Measurements from ENCODE around the gene BAX. TPM values are rescaled to one million over a fixed set of nuclear protein-coding genes. Genes with fewer than 3 reads are reported as not detected.

BAX gene
- total RNA-seq, 4 donors from 2014 or later: 38.9 to 42.8 (median 42.4) TPM

DNA sequence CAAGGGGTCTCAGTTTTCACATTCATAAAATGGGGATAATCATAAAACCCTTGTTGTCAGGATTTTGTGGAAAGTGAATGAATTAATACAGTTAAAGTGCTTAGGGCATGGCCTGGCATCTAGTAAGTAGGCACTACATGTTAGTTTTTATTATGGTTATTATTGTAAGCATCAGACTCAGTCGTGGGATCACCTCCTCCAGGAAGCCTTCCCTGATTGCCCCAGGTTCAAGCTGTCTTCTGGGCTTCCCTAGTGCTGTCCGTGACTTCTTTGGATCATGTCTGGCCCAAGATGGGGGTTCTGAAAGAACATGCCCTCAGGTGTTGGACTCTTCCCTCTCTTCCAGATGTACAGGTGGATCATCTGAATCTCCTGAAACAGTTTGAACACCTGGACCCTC, 43.9 kb upstream of the BAX start:
- Histone ChIP-seq H3K27ac (no peak overlapping the region), H3K9me3 (no peaks in the 10 kb centered on the region), H3K4me3 (no peak overlapping the region), H3K36me3 (peaks cover 10 to 100% (median 58%) of the 10 kb centered on the region in 3 donors), H3K27me3 (no peaks in the 10 kb centered on the region), H3K4me1 (no peaks in the 10 kb centered on the region)
- TF ChIP-seq, protein P1, sequence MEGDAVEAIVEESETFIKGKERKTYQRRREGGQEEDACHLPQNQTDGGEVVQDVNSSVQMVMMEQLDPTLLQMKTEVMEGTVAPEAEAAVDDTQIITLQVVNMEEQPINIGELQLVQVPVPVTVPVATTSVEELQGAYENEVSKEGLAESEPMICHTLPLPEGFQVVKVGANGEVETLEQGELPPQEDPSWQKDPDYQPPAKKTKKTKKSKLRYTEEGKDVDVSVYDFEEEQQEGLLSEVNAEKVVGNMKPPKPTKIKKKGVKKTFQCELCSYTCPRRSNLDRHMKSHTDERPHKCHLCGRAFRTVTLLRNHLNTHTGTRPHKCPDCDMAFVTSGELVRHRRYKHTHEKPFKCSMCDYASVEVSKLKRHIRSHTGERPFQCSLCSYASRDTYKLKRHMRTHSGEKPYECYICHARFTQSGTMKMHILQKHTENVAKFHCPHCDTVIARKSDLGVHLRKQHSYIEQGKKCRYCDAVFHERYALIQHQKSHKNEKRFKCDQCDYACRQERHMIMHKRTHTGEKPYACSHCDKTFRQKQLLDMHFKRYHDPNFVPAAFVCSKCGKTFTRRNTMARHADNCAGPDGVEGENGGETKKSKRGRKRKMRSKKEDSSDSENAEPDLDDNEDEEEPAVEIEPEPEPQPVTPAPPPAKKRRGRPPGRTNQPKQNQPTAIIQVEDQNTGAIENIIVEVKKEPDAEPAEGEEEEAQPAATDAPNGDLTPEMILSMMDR (IDR thresholded peaks at IDR 0.05): no peak
- no peak for TF ChIP-seq POLR2A (IDR thresholded peaks at IDR 0.05)
- intact Hi-C loops (cut with DNase I): no loop called here
- 69 to 84% methylated on average over 2 of the region's 2 CpGs for WGBS, 2 donors
- no peak for DNase-seq

DNA sequence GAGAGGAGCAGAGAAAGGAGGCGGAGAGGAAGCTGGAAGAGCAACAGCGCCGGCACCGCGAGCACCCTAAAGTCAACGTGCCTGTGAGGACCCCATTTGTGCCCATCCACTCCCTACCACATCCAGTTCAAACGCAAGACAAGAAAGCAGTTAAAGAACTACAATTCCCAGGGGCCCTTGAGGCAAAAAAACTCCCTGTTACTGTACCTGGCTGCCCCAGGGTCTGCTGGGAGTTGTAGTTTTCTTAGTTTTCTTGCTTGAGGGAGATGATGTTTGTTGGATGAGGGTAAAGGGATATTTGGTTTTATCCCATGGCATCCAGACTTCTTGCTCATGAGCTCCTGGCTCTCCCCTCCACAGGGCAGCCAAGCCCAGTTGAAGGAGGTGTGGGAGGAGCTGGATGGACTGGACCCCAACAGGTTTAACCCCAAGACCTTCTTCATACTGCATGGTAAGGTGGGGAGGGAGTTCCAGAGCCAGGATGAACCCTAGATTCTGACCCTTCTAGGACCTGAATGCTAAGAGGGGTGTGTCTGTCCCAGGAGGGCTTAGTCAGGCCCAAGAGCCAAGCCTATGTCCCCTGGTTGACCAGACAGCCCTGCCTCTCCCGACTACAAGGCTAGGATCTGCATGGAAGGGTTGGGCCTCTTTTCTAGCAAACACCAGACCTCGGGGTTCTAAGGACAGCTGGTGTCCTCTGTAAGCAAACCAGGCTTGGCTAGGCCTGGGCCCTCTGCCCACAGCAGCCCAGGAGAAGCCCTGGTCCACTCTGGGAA, 41.4 kb upstream of the BAX start:
- H3K9me3 ChIP-seq: no peaks in the 10 kb centered on the region
- no peak for DNase-seq
- H3K36me3 ChIP-seq: peaks cover 13 to 100% (median 66%) of the 10 kb centered on the region in 3 donors
- no peak for TF ChIP-seq POLR2A (IDR thresholded peaks at IDR 0.05)
- TF ChIP-seq, protein P1 (IDR thresholded peaks at IDR 0.05): no peak
- no peak overlapping the region for H3K27ac ChIP-seq
- H3K4me3 ChIP-seq: no peak overlapping the region
- no peaks in the 10 kb centered on the region for H3K4me1 ChIP-seq
- intact Hi-C loops (cut with DNase I): no loop called here
- H3K27me3 ChIP-seq: no peaks in the 10 kb centered on the region
- 90 to 97% methylated on average over 7 to 8 of the region's 9 CpGs for WGBS, 2 donors

DNA sequence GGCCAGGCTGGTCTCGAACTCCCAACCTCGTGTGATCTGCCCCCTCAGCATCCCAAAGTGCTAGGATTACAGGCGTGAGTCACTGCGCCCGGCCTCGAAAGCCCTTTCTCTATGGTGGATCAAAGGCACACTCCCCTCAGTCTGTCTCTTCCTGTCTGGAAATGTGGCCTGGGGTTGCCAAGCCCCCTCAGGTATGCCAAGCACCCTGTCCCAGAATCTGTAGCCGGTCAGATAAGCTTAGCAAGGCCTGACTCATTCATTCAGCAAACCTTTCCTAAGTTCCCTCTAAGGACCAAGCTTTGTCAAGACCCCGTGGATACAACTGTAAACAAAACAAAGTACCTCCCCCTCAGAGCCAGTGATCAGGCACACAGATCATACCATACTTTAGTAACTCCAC, 40.5 kb upstream of the BAX start:
- intact Hi-C loops (cut with DNase I): no loop called here
- Histone ChIP-seq H3K27me3 (no peaks in the 10 kb centered on the region), H3K4me3 (no peak overlapping the region), H3K36me3 (peaks cover 18 to 100% (median 65%) of the 10 kb centered on the region in 3 donors), H3K27ac (no peak overlapping the region), H3K4me1 (no peaks in the 10 kb centered on the region), H3K9me3 (no peaks in the 10 kb centered on the region)
- 91% methylated on average over 4 of the region's 8 CpGs; no CpG with 5 or more reads in 1 of the 2 donors for WGBS, 2 donors
- DNase-seq: no peak
- TF ChIP-seq, protein P1 (IDR thresholded peaks at IDR 0.05): no peak
- no peak for TF ChIP-seq POLR2A (IDR thresholded peaks at IDR 0.05)

DNA sequence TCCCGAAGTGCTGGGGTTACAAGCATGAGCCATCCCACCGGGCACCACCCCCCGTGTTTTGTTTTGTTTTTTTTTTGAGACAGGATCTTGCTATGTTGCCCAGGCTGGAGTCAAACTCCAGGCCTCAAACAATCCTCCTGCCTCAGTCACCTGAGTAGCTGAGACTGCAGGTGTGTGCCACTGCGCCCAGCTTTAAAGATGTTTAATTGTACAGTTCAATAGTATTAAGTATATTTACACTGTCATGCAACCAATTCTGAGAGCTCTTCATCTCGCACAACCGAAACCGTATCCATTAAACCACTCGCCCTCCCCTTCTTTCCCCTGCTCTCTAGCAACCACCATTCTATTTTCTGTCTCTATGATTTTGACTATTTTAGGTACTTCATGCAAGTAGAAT, 38.9 kb upstream of the BAX start:
- Histone ChIP-seq H3K36me3 (peaks cover 20 to 100% (median 55%) of the 10 kb centered on the region in 3 donors), H3K4me1 (no peaks in the 10 kb centered on the region), H3K4me3 (no peak overlapping the region), H3K9me3 (no peaks in the 10 kb centered on the region), H3K27me3 (no peaks in the 10 kb centered on the region), H3K27ac (no peak overlapping the region)
- no peak for DNase-seq
- intact Hi-C loops (cut with DNase I): no loop called here
- whole genome bisulfite sequencing, 2 donors: 76 to 79% methylated on average over 8 of the region's 8 CpGs
- no peak for TF ChIP-seq POLR2A (IDR thresholded peaks at IDR 0.05)
- TF ChIP-seq, protein P1 (IDR thresholded peaks at IDR 0.05): no peak

DNA sequence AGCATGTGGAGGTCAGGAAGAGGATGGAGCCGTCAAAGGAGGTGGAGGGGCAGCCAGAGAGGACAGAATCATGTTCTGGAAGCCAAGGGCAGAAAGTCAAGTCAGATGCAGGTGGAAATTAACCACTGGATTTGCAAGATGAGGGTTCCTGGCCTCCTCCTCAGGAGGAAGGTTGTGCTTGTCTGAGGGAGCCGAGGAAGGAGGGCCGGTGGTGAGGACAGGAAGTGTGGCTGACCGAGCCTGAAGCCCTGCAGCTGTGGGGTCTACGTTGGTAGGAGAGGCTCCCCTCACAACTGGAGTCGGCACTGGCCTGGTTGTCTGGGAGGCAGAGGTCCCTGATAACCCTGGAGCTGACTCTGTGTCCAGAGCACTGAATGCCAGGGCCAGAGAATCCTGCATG, 36.6 kb upstream of the BAX start:
- DNase-seq: no peak
- 64 to 83% methylated on average over 6 of the region's 6 CpGs for WGBS, 2 donors
- intact Hi-C loops (cut with DNase I): no loop called here
- H3K36me3 ChIP-seq: peaks cover 34 to 100% (median 40%) of the 10 kb centered on the region in 3 donors
- no peak overlapping the region for H3K27ac ChIP-seq
- H3K4me3 ChIP-seq: no peak overlapping the region
- H3K27me3 ChIP-seq: no peaks in the 10 kb centered on the region
- no peaks in the 10 kb centered on the region for H3K4me1 ChIP-seq
- TF ChIP-seq, protein P1 (IDR thresholded peaks at IDR 0.05): no peak
- no peak for TF ChIP-seq POLR2A (IDR thresholded peaks at IDR 0.05)
- no peaks in the 10 kb centered on the region for H3K9me3 ChIP-seq

Data from esophagus squamous epithelium (tissue), 5 donors.